WERI-Rb-1 (cell line): ENCODE results near the gene TRAPPC3L.

Source experiments
- DNase-seq: peaks from one replicate; pipeline ENCODE4 v3.0.0-alpha.2; 2020
- H3K27ac ChIP-seq: fragments of 250-450 bp; sonication (Bioruptor Pico); 2 replicates; pipeline ENCODE4 v1.5.1; 2020; ENCODE audit warnings: mild to moderate bottlenecking, moderate library complexity
- H3K27me3 ChIP-seq: fragments of 250-450 bp; sonication (Bioruptor Pico); 2 replicates; pipeline ENCODE4 v1.5.1; 2021; ENCODE audit warnings: mild to moderate bottlenecking, low read depth, moderate library complexity; ENCODE audit not compliant: insufficient read depth, severe bottlenecking
- H3K36me3 ChIP-seq: fragments of 250-450 bp; sonication (Bioruptor Pico); 2 replicates; pipeline ENCODE4 v1.5.1; 2020; ENCODE audit warnings: mild to moderate bottlenecking, moderate library complexity
- H3K4me3 ChIP-seq: 2 replicates; pipeline ENCODE4 v1.5.1; 2011; ENCODE audit warnings: low read depth, mild to moderate bottlenecking, control low read depth, low read length
- H3K9me3 ChIP-seq: fragments of 250-450 bp; sonication (Bioruptor Pico); 2 replicates; pipeline ENCODE4 v1.5.1; 2021; ENCODE audit warnings: mild to moderate bottlenecking, moderate library complexity; ENCODE audit not compliant: severe bottlenecking
- TF ChIP-seq, protein P1 (sequence below): IDR thresholded peaks from 2 replicates; pipeline ENCODE4 v1.5.1; 2011; ENCODE audit warnings: low read depth, mild to moderate bottlenecking, control low read depth, inconsistent platforms, low read length

Gene TRAPPC3L

DNA sequence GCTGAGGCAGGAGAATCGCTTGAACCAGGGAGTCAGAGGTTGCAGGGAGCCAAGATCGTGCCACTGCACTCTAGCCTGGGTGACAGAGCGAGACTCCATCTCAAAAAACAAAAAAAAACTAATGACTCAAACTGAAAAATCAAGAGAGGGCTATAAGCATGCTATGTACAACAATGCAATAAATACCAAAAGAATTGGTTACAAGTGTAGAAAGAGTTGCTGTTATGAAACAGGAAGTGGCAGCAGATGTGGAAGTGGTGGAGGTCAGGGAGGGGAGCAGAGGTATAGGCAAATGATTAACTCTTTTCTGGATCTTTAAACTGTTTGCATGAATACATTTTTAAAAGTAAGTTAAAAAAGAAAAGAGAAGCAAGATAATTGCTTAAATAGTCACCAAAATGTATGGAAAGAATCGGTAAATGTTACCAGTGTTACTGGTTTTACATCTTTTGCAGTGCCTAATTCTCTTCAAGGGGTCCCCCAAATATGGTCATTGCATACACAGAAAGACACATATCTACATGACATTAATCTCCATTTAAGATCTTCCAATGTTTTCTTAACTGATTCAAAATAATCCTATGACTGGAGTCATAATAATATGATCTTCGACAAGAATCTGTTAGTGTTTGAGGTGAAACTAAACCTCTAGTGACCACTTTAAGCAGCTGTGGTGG is 69.3 kb downstream of the TRAPPC3L start:
- TF ChIP-seq, protein P1, sequence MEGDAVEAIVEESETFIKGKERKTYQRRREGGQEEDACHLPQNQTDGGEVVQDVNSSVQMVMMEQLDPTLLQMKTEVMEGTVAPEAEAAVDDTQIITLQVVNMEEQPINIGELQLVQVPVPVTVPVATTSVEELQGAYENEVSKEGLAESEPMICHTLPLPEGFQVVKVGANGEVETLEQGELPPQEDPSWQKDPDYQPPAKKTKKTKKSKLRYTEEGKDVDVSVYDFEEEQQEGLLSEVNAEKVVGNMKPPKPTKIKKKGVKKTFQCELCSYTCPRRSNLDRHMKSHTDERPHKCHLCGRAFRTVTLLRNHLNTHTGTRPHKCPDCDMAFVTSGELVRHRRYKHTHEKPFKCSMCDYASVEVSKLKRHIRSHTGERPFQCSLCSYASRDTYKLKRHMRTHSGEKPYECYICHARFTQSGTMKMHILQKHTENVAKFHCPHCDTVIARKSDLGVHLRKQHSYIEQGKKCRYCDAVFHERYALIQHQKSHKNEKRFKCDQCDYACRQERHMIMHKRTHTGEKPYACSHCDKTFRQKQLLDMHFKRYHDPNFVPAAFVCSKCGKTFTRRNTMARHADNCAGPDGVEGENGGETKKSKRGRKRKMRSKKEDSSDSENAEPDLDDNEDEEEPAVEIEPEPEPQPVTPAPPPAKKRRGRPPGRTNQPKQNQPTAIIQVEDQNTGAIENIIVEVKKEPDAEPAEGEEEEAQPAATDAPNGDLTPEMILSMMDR: no peak
- H3K4me3 ChIP-seq: no peak overlapping the region

DNA sequence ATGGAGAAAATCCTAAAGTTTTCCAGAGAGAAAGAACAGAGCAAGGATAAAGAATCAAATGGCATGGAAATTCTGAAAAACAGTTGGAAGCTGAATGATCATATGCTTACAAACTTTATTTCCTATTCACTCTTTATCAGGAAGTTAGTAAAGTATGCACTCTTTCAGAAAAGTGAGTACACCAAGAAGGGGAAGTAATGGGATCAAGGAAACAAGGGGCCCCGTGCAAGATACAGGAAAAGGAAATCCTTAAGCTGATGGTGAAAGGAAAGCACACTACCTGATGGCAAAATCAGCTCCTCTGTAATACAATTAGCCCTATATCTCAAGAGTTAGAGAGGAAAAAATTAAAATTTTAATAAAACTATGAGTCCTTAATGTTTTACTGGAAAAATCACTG is 70.3 kb downstream of the TRAPPC3L start:
- Histone ChIP-seq H3K27ac (no peak overlapping the region), H3K36me3 (no peaks in the 10 kb centered on the region), H3K9me3 (no peaks in the 10 kb centered on the region), H3K4me3 (no peak overlapping the region), H3K27me3 (no peaks in the 10 kb centered on the region)
- TF ChIP-seq, protein P1: no peak
- DNase-seq: no peak

More for the DNA sequence above, 69.3 kb downstream of the TRAPPC3L start:
- no peak for DNase-seq
- Histone ChIP-seq H3K36me3 (no peaks in the 10 kb centered on the region), H3K27me3 (no peaks in the 10 kb centered on the region), H3K27ac (no peak overlapping the region), H3K9me3 (no peaks in the 10 kb centered on the region)

DNA sequence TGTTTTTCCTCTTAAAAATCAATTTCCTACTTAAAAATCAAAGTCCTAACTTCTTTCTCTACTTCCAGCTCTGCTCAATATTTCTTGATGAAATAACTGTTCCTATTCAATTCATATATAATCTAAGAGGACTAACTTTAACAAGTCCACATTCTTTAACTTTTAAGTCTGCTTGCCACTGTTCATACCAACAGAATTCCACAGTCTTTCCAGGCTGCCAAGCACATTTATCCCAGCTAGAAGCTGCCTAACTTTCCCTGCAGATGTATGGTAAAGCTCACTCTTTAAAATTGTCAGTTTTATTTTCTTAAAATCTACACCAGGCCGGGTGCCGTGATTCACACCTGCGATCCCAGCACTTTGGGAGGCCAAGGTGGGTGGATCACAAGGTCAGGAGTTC is 72.8 kb downstream of the TRAPPC3L start:
- H3K27ac ChIP-seq: no peak overlapping the region
- H3K9me3 ChIP-seq: no peaks in the 10 kb centered on the region
- no peak overlapping the region for H3K4me3 ChIP-seq
- no peaks in the 10 kb centered on the region for H3K36me3 ChIP-seq
- no peaks in the 10 kb centered on the region for H3K27me3 ChIP-seq
- DNase-seq: no peak
- TF ChIP-seq, protein P1: no peak

DNA sequence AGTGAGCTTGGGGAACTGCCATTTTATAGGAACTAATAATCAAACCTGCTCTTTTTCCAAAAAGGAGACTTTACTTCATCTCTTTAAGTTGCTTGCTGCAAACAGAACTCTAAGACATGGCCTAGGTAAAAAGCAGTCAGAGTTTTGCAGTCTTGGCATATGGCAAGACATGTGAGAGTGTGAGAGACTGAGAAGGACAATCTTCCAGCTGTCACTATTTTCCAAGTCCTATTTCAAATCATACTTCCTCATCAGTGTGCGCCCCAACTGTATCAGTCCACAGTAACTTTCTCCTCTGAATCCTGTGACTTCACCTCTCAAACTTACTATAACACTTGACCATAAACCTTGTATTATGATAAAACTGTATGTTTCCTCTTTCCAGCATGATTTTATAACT is 74.0 kb downstream of the TRAPPC3L start:
- no peak overlapping the region for H3K4me3 ChIP-seq
- no peak for DNase-seq
- TF ChIP-seq, protein P1: no peak
- no peaks in the 10 kb centered on the region for H3K36me3 ChIP-seq
- H3K9me3 ChIP-seq: no peaks in the 10 kb centered on the region
- no peaks in the 10 kb centered on the region for H3K27me3 ChIP-seq
- H3K27ac ChIP-seq: no peak overlapping the region

DNA sequence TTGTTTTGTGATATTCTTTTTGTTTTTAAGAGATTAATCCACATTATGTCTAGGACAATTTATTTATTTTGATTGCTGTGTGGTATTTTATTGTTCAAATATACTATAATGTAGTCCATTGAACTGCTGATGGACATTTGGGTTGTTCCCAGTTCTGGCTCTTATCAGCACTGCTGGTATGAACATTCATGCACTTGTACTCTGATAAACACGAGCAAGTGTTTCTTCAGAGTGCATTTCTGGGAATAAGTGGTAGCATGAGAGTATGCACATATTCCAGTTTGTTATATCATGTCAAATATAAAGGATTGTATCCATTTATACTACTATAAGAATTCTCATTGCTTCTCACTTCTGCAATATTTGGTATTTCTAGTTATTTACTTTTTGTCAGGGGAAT is 77.2 kb downstream of the TRAPPC3L start:
- Histone ChIP-seq H3K36me3 (no peaks in the 10 kb centered on the region), H3K9me3 (no peaks in the 10 kb centered on the region), H3K27me3 (no peaks in the 10 kb centered on the region), H3K27ac (no peak overlapping the region), H3K4me3 (no peak overlapping the region)
- DNase-seq: no peak
- TF ChIP-seq, protein P1: no peak

DNA sequence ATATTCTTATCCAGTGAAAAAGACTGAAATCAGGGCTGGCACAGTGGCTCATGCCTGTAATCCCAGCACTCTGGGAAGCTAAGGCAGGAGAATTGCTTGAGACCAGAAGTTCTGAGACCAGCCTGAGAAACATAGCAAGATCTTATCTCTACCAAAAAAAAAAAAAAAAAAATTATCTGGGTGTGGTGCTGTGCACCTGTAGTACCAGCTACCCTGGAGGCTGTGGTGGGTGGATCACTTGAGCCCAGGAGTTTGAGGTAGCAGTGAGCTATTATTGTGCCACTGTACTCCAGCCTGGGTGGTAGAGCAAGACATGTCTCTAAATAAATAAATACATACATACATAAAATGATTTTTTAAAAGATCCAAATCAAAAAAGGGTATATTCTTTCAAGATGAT is 78.0 kb downstream of the TRAPPC3L start:
- no peak for DNase-seq
- Histone ChIP-seq H3K27ac (no peak overlapping the region), H3K27me3 (no peaks in the 10 kb centered on the region), H3K4me3 (no peak overlapping the region), H3K9me3 (no peaks in the 10 kb centered on the region), H3K36me3 (no peaks in the 10 kb centered on the region)
- TF ChIP-seq, protein P1: no peak
